WTC11 (cell line): Measurements from ENCODE around the gene SMOC1. TPM values are rescaled to one million over a fixed set of nuclear protein-coding genes. Genes with fewer than 3 reads are reported as not detected.

ENCODE experiments used
- ATAC-seq: fragments of 200-7000 bp; cut with Tn5 transposase; 2 replicates; pipeline ENCODE4 v1.10.0; 2021; ENCODE audit warnings: mild to moderate bottlenecking, moderate library complexity
- CTCF ChIA-PET: fragments of 300-600 bp; sonication (Branson Sonifier 250); formaldehyde crosslinking; loops from one replicate; lab custom pipeline; 2021; ENCODE audit warnings: antibody characterized with exemption; lab: Charles Lee
- POLR2A ChIA-PET: fragments of 350-600 bp; sonication (Branson Sonifier 250); formaldehyde crosslinking; loops from one replicate; lab custom pipeline; 2021; ENCODE audit warnings: antibody characterized with exemption; lab: Charles Lee
- DNase-seq: peaks from one replicate; pipeline ENCODE4 v3.0.0; 2021; ENCODE audit warnings: low spot score
- H3K27ac Mint-ChIP-seq: 2 replicates; pipeline ENCODE4 v1.8.0; 2021; ENCODE audit warnings: mixed read lengths
- H3K27me3 Mint-ChIP-seq: 2 replicates; pipeline ENCODE4 v1.8.0; 2021; ENCODE audit warnings: low read depth, mild to moderate bottlenecking, moderate library complexity, mixed read lengths
- H3K36me3 Mint-ChIP-seq: 2 replicates; pipeline ENCODE4 v1.8.0; 2021; ENCODE audit warnings: mixed read lengths
- H3K4me1 Mint-ChIP-seq: 2 replicates; pipeline ENCODE4 v1.8.0; 2022; ENCODE audit warnings: mixed read lengths
- H3K4me3 Mint-ChIP-seq: 2 replicates; pipeline ENCODE4 v1.8.0; 2021; ENCODE audit warnings: mild to moderate bottlenecking, moderate library complexity, mixed read lengths
- H3K9me3 Mint-ChIP-seq: 2 replicates; pipeline ENCODE4 v1.8.0; 2021; ENCODE audit warnings: mixed read lengths
- AFF4 ChIP-seq: sonication (generic); formaldehyde crosslinking; IDR thresholded peaks from 2 replicates; pipeline ENCODE4 v1.8.1; 2023; ENCODE audit warnings: mild to moderate bottlenecking, missing genetic modification reagents, borderline replicate concordance
- E2F4 ChIP-seq: sonication (generic); formaldehyde crosslinking; IDR thresholded peaks from 2 replicates; pipeline ENCODE4 v1.8.1; 2022; ENCODE audit warnings: low read depth, mild to moderate bottlenecking, moderate library complexity, missing genetic modification reagents, borderline replicate concordance
- ESRRA ChIP-seq: sonication (generic); formaldehyde crosslinking; IDR thresholded peaks from 2 replicates; pipeline ENCODE4 v1.8.1; 2022; ENCODE audit warnings: mild to moderate bottlenecking, missing genetic modification reagents, borderline replicate concordance
- GRHL2 ChIP-seq: fragments of 250-450 bp; sonication (Bioruptor Pico); IDR thresholded peaks from 2 replicates; pipeline ENCODE4 v1.8.0; 2022; ENCODE audit warnings: mild to moderate bottlenecking, moderate library complexity; ENCODE audit not compliant: insufficient replicate concordance, severe bottlenecking
- GTF2I ChIP-seq: fragments of 250-450 bp; sonication (Bioruptor Pico); conservative IDR thresholded peaks from 2 replicates; pipeline ENCODE4 v1.4.0; 2021; ENCODE audit warnings: mild to moderate bottlenecking
- KAT7 ChIP-seq: sonication (generic); formaldehyde crosslinking; IDR thresholded peaks from 2 replicates; pipeline ENCODE4 v1.8.1; 2023; ENCODE audit warnings: missing genetic modification reagents, mild to moderate bottlenecking, borderline replicate concordance
- MXD4 ChIP-seq: fragments of 250-450 bp; sonication (Bioruptor Pico); IDR thresholded peaks from 2 replicates; pipeline ENCODE4 v1.8.0; 2021; ENCODE audit warnings: mild to moderate bottlenecking, moderate library complexity, borderline replicate concordance
- NR3C1 ChIP-seq: sonication (generic); formaldehyde crosslinking; conservative IDR thresholded peaks from 2 replicates; pipeline ENCODE4 v1.8.1; 2023; ENCODE audit warnings: low read depth, mild to moderate bottlenecking, missing genetic modification reagents
- PREB ChIP-seq: sonication (generic); formaldehyde crosslinking; IDR thresholded peaks from 2 replicates; pipeline ENCODE4 v1.8.1; 2022; ENCODE audit warnings: mild to moderate bottlenecking, missing genetic modification reagents, moderate library complexity, borderline replicate concordance
- PRRX2 ChIP-seq: fragments of 250-450 bp; sonication (Bioruptor Pico); IDR thresholded peaks from 2 replicates; pipeline ENCODE4 v1.8.0; 2021; ENCODE audit warnings: mild to moderate bottlenecking
- RELA ChIP-seq: sonication (generic); formaldehyde crosslinking; IDR thresholded peaks from 2 replicates; pipeline ENCODE4 v1.8.1; 2022; ENCODE audit warnings: missing genetic modification reagents, mild to moderate bottlenecking, borderline replicate concordance
- SMAD3 ChIP-seq: sonication (generic); formaldehyde crosslinking; IDR thresholded peaks from 2 replicates; pipeline ENCODE4 v1.8.0; 2022; ENCODE audit warnings: missing genetic modification reagents, mild to moderate bottlenecking, borderline replicate concordance
- ZBTB21 ChIP-seq: sonication (generic); formaldehyde crosslinking; IDR thresholded peaks from 2 replicates; pipeline ENCODE4 v1.8.1; 2023; ENCODE audit warnings: mild to moderate bottlenecking, missing genetic modification reagents, borderline replicate concordance
- ZBTB43 ChIP-seq: sonication (generic); formaldehyde crosslinking; IDR thresholded peaks from 2 replicates; pipeline ENCODE4 v1.8.1; 2023; ENCODE audit warnings: mild to moderate bottlenecking, missing genetic modification reagents
- ZNF121 ChIP-seq: sonication (generic); formaldehyde crosslinking; IDR thresholded peaks from 2 replicates; pipeline ENCODE4 v1.8.0; 2023; ENCODE audit warnings: missing genetic modification reagents
- ZNF263 ChIP-seq: sonication (generic); formaldehyde crosslinking; IDR thresholded peaks from 2 replicates; pipeline ENCODE4 v1.8.1; 2022; ENCODE audit warnings: low read depth, mild to moderate bottlenecking, moderate library complexity, missing genetic modification reagents
- ZNF396 ChIP-seq: fragments of 250-450 bp; sonication (Bioruptor Pico); IDR thresholded peaks from 2 replicates; pipeline ENCODE4 v1.8.0; 2021; ENCODE audit warnings: mild to moderate bottlenecking, moderate library complexity, borderline replicate concordance
- total RNA-seq: library from RNA; stranded (reverse); gene quantifications from 3 replicates; pipeline ENCODE4 v1.2.3, GENCODE V29; 2021
- TF ChIP-seq, protein P1 (sequence below): sonication (generic); formaldehyde crosslinking; IDR thresholded peaks from 2 replicates; pipeline ENCODE4 v1.8.0; 2022; ENCODE audit warnings: mild to moderate bottlenecking, missing genetic modification reagents
- TF ChIP-seq, protein P2 (sequence below): fragments of 250-450 bp; sonication (Bioruptor Pico); IDR thresholded peaks from 2 replicates; pipeline ENCODE4 v1.9.0; 2021; ENCODE audit warnings: mild to moderate bottlenecking, borderline replicate concordance

Gene SMOC1
- total RNA-seq, 1 experiment from 2014 or later = 1.1 TPM

- DNase-seq = no peak
- Mint-ChIP-seq H3K27me3 (no peaks in the 10 kb centered on the region), H3K4me3 (no peak overlapping the region), H3K4me1 (peaks cover 10% of the 10 kb centered on the region), H3K36me3 (no peaks in the 10 kb centered on the region), H3K27ac (no peak overlapping the region), H3K9me3 (peaks cover 12% of the 10 kb centered on the region; the same call in 1 of the 2 replicates)
- no peak for ATAC-seq
- POLR2A ChIA-PET = no interaction called here
- CTCF ChIA-PET = interaction anchor here (0.9 to 2.3 kb wide), 13 partner anchors 10 to 440 kb away, joined by 3 to 25 read pairs (median 5); partner anchors contain the start of genes CCDC177 and SMOC1
- TF ChIP-seq ZNF396 (no peak), ESRRA (CRISPR knock-in tag) (no peak), PREB (no peak), AFF4 (no peak), ZBTB21 (CRISPR knock-in tag) (no peak), E2F4 (no peak), GTF2I (CRISPR knock-in tag) (no peak), SMAD3 (CRISPR knock-in tag) (no peak), ZNF263 (CRISPR knock-in tag) (no peak), RELA (CRISPR knock-in tag) (no peak), GRHL2 (CRISPR knock-in tag) (no peak), ZBTB43 (CRISPR knock-in tag) (no peak), PRRX2 (CRISPR knock-in tag) (no peak), ZNF121 (CRISPR knock-in tag) (no peak), KAT7 (CRISPR knock-in tag) (no peak), MXD4 (no peak), NR3C1 (CRISPR knock-in tag) (no peak)
- TF ChIP-seq, protein P1, sequence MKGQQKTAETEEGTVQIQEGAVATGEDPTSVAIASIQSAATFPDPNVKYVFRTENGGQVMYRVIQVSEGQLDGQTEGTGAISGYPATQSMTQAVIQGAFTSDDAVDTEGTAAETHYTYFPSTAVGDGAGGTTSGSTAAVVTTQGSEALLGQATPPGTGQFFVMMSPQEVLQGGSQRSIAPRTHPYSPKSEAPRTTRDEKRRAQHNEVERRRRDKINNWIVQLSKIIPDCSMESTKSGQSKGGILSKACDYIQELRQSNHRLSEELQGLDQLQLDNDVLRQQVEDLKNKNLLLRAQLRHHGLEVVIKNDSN (CRISPR knock-in tag) = no peak
- TF ChIP-seq, protein P2, sequence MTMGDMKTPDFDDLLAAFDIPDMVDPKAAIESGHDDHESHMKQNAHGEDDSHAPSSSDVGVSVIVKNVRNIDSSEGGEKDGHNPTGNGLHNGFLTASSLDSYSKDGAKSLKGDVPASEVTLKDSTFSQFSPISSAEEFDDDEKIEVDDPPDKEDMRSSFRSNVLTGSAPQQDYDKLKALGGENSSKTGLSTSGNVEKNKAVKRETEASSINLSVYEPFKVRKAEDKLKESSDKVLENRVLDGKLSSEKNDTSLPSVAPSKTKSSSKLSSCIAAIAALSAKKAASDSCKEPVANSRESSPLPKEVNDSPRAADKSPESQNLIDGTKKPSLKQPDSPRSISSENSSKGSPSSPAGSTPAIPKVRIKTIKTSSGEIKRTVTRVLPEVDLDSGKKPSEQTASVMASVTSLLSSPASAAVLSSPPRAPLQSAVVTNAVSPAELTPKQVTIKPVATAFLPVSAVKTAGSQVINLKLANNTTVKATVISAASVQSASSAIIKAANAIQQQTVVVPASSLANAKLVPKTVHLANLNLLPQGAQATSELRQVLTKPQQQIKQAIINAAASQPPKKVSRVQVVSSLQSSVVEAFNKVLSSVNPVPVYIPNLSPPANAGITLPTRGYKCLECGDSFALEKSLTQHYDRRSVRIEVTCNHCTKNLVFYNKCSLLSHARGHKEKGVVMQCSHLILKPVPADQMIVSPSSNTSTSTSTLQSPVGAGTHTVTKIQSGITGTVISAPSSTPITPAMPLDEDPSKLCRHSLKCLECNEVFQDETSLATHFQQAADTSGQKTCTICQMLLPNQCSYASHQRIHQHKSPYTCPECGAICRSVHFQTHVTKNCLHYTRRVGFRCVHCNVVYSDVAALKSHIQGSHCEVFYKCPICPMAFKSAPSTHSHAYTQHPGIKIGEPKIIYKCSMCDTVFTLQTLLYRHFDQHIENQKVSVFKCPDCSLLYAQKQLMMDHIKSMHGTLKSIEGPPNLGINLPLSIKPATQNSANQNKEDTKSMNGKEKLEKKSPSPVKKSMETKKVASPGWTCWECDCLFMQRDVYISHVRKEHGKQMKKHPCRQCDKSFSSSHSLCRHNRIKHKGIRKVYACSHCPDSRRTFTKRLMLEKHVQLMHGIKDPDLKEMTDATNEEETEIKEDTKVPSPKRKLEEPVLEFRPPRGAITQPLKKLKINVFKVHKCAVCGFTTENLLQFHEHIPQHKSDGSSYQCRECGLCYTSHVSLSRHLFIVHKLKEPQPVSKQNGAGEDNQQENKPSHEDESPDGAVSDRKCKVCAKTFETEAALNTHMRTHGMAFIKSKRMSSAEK = no peak
Observed at GRCh38 chr14:70014406-70015095, 135.3 kb downstream of the SMOC1 start.
